ENCODE results near the gene DNASE1. TPM values are rescaled to one million over a fixed set of nuclear protein-coding genes. Genes with fewer than 3 reads are reported as not detected.
"Not testable (repeated sequence)": the region's sequence is repeated elsewhere in the genome, so short reads cannot be mapped to it uniquely, and the experiment has no call there.

Gene DNASE1, protein sequence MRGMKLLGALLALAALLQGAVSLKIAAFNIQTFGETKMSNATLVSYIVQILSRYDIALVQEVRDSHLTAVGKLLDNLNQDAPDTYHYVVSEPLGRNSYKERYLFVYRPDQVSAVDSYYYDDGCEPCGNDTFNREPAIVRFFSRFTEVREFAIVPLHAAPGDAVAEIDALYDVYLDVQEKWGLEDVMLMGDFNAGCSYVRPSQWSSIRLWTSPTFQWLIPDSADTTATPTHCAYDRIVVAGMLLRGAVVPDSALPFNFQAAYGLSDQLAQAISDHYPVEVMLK
- polyA plus RNA-seq (2011; rRNA removed) (6.4 and 10.9 TPM in 2 replicates), polyA minus RNA-seq (2011; rRNA and poly(A)+ RNA removed) (10.5 and 23.4 TPM in 2 replicates)

DNA sequence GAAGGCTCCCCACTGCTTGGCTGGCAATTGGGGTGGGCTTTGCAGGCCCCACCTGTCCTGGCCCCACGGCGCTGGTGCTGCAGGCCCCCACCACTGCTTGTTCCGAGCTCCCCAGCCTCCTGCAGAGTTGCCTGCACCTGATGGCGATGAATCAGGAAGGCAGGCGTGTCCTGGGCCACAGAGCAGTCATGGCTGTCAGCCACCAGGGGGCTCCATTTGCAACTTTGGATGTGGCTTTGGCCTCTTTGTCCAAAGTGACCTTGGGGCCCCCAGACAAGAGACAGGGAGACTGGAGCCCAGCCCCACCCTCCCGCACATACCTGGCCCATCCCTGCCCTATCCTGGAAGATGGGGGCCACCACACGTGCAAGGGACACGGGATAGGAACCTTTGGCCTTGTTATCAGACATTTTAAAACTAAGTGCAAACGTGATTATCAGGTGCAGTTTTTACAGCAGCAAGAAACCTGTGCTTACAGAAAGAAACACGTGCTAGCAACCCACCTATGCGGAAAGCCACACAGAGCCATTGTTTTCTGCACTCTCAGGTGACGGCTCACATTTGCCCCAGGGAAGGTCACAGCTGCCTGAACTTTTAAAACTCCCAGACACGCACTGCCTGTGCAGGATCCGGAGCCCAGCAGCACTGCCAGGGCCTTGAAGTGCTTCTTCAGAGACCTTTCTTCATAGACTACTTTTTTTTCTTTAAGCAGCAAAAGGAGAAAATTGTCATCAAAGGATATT, at the start of gene DNASE1:
Gene DNASE1 (plus strand): TSS at position 443 of the 743 bp plus-strand sequence. CDS start 683 bp downstream, outside the sequence.
- no peaks in the 10 kb centered on the region for H3K27me3 ChIP-seq (ENCODE audit: control insufficient read depth, insufficient read depth, low read length)
- H3K36me3 ChIP-seq (ENCODE audit: control insufficient read depth, insufficient read depth, low read length), result peaks cover 24% of the 10 kb centered on the region
- DNase-seq (ENCODE audit: low read depth), result no peak
- POLR2A ChIA-PET, result no interaction called here
- H3K4me3 ChIP-seq (ENCODE audit: low read depth, low read length), result no peak within 1 kb of the TSS
- CTCF ChIA-PET, result interaction anchor here (0.8 to 1.5 kb wide), 7 partner anchors 10 to 236 kb away, joined by 3 to 5 read pairs (median 3); no protein-coding TSS in a partner anchor
- TF ChIP-seq CTCF (IDR thresholded peaks at IDR 0.05; ENCODE audit: insufficient read depth, low read depth, low read length), result peak; percentile 78

GRCh38 chr16:3606441-3606840, 48.0 kb upstream of the DNASE1 start:
- CTCF ChIA-PET, result no interaction called here
- POLR2A ChIA-PET, result no interaction called here
- TF ChIP-seq CTCF (IDR thresholded peaks at IDR 0.05; ENCODE audit: insufficient read depth, low read depth, low read length), result no peak
- DNase-seq (ENCODE audit: low read depth), result no peak
- Histone ChIP-seq H3K4me3 (ENCODE audit: low read depth, low read length) (no peak overlapping the region), H3K36me3 (ENCODE audit: control insufficient read depth, insufficient read depth, low read length) (peaks cover 2% of the 10 kb centered on the region; the same call in 1 of the 2 replicates), H3K27me3 (ENCODE audit: control insufficient read depth, insufficient read depth, low read length) (no peaks in the 10 kb centered on the region)

DNA sequence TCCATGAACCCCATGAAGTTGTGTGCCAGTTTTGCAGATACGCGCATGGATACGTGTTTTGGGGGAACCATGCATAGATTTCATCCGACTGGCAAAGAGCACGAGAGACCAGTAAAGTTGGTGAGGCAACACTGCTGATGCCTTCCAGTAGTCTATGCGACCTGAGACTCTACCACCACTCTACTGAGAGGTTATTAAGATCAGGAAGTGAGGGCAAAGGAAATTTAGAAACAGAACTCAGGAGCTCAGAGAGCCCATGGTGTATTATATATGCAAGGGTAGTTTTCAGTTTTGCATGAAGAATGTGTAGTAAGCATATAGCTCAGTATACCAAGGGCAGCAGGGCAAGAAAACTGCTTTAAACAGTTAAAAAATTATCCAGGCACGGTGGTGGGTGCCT, 47.3 kb upstream of the DNASE1 start:
- ChIA-PET POLR2A (no interaction called here), CTCF (no interaction called here)
- Histone ChIP-seq H3K36me3 (ENCODE audit: control insufficient read depth, insufficient read depth, low read length) (no peaks in the 10 kb centered on the region), H3K4me3 (ENCODE audit: low read depth, low read length) (no peak overlapping the region), H3K27me3 (ENCODE audit: control insufficient read depth, insufficient read depth, low read length) (no peaks in the 10 kb centered on the region)
- TF ChIP-seq CTCF (IDR thresholded peaks at IDR 0.05; ENCODE audit: insufficient read depth, low read depth, low read length), result no peak
- no peak for DNase-seq (ENCODE audit: low read depth)

DNA sequence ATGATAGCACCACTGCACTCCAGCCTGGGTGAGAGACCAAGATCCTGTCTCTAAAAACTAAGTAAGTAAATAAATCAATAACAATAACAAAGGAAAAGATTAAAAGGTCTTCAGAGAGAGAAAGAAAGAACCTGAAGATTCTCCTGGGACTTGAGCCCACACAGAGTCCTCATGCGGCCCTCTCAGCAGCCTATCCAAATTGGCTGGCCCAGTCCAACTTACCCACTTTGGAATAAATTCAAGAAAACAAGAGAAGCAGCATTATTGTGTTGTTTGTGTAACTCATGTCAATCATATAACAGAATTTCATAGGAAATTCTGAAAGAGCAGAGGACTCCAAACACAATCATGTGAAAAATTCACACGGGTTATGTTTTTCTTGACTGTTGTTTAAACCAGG, 46.9 kb upstream of the DNASE1 start:
- Histone ChIP-seq H3K27me3 (ENCODE audit: control insufficient read depth, insufficient read depth, low read length) (no peaks in the 10 kb centered on the region), H3K4me3 (ENCODE audit: low read depth, low read length) (no peak overlapping the region), H3K36me3 (ENCODE audit: control insufficient read depth, insufficient read depth, low read length) (no peaks in the 10 kb centered on the region)
- ChIA-PET CTCF (no interaction called here), POLR2A (no interaction called here)
- no peak for DNase-seq (ENCODE audit: low read depth)
- TF ChIP-seq CTCF (IDR thresholded peaks at IDR 0.05; ENCODE audit: insufficient read depth, low read depth, low read length), result no peak

DNA sequence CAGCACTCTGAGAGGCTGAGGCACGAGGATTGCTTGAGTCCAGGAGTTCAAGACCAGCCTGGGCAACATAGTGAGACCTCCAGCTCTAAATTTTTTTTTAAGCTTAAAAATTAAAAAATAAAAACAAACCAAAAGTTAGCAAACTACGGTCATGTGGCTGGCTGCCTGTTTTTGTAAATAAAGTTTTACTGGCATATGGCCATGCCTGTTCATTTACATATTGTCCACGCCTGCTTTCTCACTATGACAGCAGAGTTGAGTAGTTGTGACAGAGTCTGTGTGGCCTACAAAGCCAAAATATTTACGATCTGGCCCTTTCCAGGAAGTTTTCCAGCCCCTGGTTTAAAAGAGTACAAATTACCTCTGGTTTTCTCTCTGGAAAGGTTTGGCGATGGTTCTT, 46.4 kb upstream of the DNASE1 start:
- H3K4me3 ChIP-seq (ENCODE audit: low read depth, low read length), result no peak overlapping the region
- DNase-seq (ENCODE audit: low read depth), result no peak
- ChIA-PET POLR2A (no interaction called here), CTCF (no interaction called here)
- no peak for TF ChIP-seq CTCF (IDR thresholded peaks at IDR 0.05; ENCODE audit: insufficient read depth, low read depth, low read length)
- no peaks in the 10 kb centered on the region for H3K27me3 ChIP-seq (ENCODE audit: control insufficient read depth, insufficient read depth, low read length)
- H3K36me3 ChIP-seq (ENCODE audit: control insufficient read depth, insufficient read depth, low read length), result no peaks in the 10 kb centered on the region

DNA sequence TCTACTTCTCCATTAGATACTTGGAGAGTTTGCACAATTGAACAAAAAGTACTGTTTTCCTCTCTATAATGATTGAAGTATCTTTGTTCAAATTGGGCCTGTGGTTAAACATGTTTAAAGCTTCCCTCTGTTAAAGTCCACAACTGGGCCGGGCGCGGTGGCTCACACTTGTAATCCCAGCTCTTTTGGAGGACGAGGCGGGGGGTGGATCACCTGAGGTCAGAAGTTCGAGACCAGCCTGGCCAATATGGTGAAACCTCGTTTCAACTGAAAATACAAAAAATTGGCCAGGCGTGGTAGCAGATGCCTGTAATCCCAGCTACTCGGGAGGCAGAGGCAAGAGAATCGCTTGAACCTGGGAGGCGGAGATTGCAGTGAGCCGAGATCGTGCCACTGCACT, 45.5 kb upstream of the DNASE1 start:
- H3K27me3 ChIP-seq (ENCODE audit: control insufficient read depth, insufficient read depth, low read length); POLR2A ChIA-PET; DNase-seq (ENCODE audit: low read depth); H3K36me3 ChIP-seq (ENCODE audit: control insufficient read depth, insufficient read depth, low read length); H3K4me3 ChIP-seq (ENCODE audit: low read depth, low read length): not testable (repeated sequence)
- CTCF ChIA-PET, result interaction anchor here (0.6 kb wide), 1 partner anchor 9 kb away, joined by 3 read pairs; no protein-coding TSS in a partner anchor

Data from BJ (cell line).